Sigmoid colon (tissue), 7 donors: ENCODE data around the gene MBP. TPM values are rescaled to one million over a fixed set of nuclear protein-coding genes. Genes with fewer than 3 reads are reported as not detected.

ENCODE experiments used
- DNase-seq: peaks from one replicate; pipeline ENCODE4 v3.0.0-alpha.2; 2019
- H3K27ac ChIP-seq, 4 donors: fragments of 200-600 bp; sonication (generic); one replicate each; pipeline ENCODE4 v1.5.1; 2016 to 2019; ENCODE audit warnings: mild to moderate bottlenecking in 1 of 4
- H3K27me3 ChIP-seq, 3 donors: fragments of 200-600 bp; sonication (generic); one replicate each; pipeline ENCODE4 v1.5.1; 2019; ENCODE audit warnings: mild to moderate bottlenecking in 1 of 3
- H3K36me3 ChIP-seq, 4 donors: fragments of 200-600 bp; sonication (generic); one replicate each; pipeline ENCODE4 v1.5.1; 2016 to 2019
- H3K4me1 ChIP-seq, 4 donors: fragments of 200-600 bp; sonication (generic); one replicate each; pipeline ENCODE4 v1.5.1; 2017 to 2019
- H3K4me3 ChIP-seq, 4 donors: fragments of 200-600 bp; sonication (generic); one replicate each; pipeline ENCODE4 v1.5.1; 2017 to 2019; ENCODE audit warnings: mild to moderate bottlenecking in 2 of 4, moderate library complexity in 1 of 4
- H3K9me3 ChIP-seq, 4 donors: fragments of 200-600 bp in 3 of 4; sonication (generic) in 3 of 4; one replicate each; pipeline versions ENCODE4 v1.5.1 to v1.6.1; 2013 to 2019
- CTCF ChIP-seq, 4 experiments: fragments of 450-650 bp in 3 of 4; fragments of 200-600 bp in 1 of 4; IDR thresholded peaks; one replicate each; pipeline ENCODE4 v1.5.1; 2016 to 2019; ENCODE audit warnings: antibody characterized with exemption in 4 of 4, mild to moderate bottlenecking in 3 of 4, moderate library complexity in 2 of 4
- EP300 ChIP-seq, 4 donors: sonication (generic); formaldehyde crosslinking; IDR thresholded peaks; one replicate each; pipeline ENCODE4 v1.6.1; 2017; ENCODE audit warnings: antibody characterized with exemption in 4 of 4
- POLR2A ChIP-seq, 2 donors: fragments of 450-650 bp; IDR thresholded peaks; one replicate each; pipeline ENCODE4 v1.6.1; 2016; ENCODE audit warnings: antibody characterized with exemption in 2 of 2, mild to moderate bottlenecking in 2 of 2, moderate library complexity in 2 of 2
- POLR2AphosphoS5 ChIP-seq, 4 donors: sonication (generic); formaldehyde crosslinking; IDR thresholded peaks; one replicate each; pipeline ENCODE4 v1.6.1; 2017; ENCODE audit warnings: antibody characterized with exemption in 4 of 4
- WGBS, 2 donors: extraction: QIAGEN DNeasy Blood & Tissue Kit; methylation state at CpG; one replicate each; pipeline ENCODE4 v1.1.7; 2013; 5-methylcytosine and 5-hydroxymethylcytosine counted together
- intact Hi-C: fragments of 100-400 bp; cut with DNase I; formaldehyde crosslinking; loops from one replicate; pipeline ENCODE4 v1.15.1; 2023
- polyA plus RNA-seq, 3 donors: library from polyadenylated mRNA; stranded (reverse); fragments of 200-250 nt; gene quantifications; one replicate each; pipeline ENCODE4 v1.2.3, GENCODE V29; 2013
- total RNA-seq, 4 donors: library from RNA; depleted of rRNA; stranded (reverse); fragments of >200 nt; gene quantifications; one replicate each; pipeline ENCODE4 v1.1.0, GENCODE V29; 2016
- donor health status: healthy with polysubstance abuse.
- donor health status: Bipolar disorder and iron deficiency.
- donor health status: healthy.

MBP gene
- total and polyA plus RNA-seq, 7 donors = 18.3 to 30.7 (median 24.0) TPM

GRCh38 chr18:76963936-76964335 is 168.6 kb downstream of the MBP start:
- Histone ChIP-seq H3K9me3 (no peaks in the 10 kb centered on the region), H3K36me3 (peaks cover 0 to 36% (median 15%) of the 10 kb centered on the region in 4 donors), H3K27me3 (no peaks in the 10 kb centered on the region), H3K4me1 (peaks cover 0 to 7% (median 0%) of the 10 kb centered on the region in 4 donors), H3K27ac (no peak overlapping the region), H3K4me3 (no peak overlapping the region)
- TF ChIP-seq POLR2A (IDR thresholded peaks at IDR 0.05) = no peak
- TF ChIP-seq CTCF (IDR thresholded peaks at IDR 0.05) = no peak
- TF ChIP-seq POLR2AphosphoS5 (IDR thresholded peaks at IDR 0.05) = no peak
- no peak for TF ChIP-seq EP300 (IDR thresholded peaks at IDR 0.05)
- WGBS, 2 donors = 74 to 89% methylated on average over 2 of the region's 2 CpGs
- intact Hi-C loops = no loop called here
- no peak for DNase-seq

GRCh38 chr18:76962851-76963250 is 169.7 kb downstream of the MBP start:
- DNase-seq = no peak
- H3K36me3 ChIP-seq = peaks cover 0 to 36% (median 21%) of the 10 kb centered on the region in 4 donors
- H3K27ac ChIP-seq = no peak overlapping the region
- TF ChIP-seq EP300 (IDR thresholded peaks at IDR 0.05) = no peak
- no peak for TF ChIP-seq POLR2A (IDR thresholded peaks at IDR 0.05)
- no peak for TF ChIP-seq POLR2AphosphoS5 (IDR thresholded peaks at IDR 0.05)
- H3K4me1 ChIP-seq = peaks cover 0 to 9% (median 0%) of the 10 kb centered on the region in 4 donors
- H3K27me3 ChIP-seq = no peaks in the 10 kb centered on the region
- intact Hi-C loops = no loop called here
- H3K9me3 ChIP-seq = no peaks in the 10 kb centered on the region
- H3K4me3 ChIP-seq = no peak overlapping the region
- WGBS, 2 donors = 89 to 93% methylated on average over 1 of the region's 1 CpG

GRCh38 chr18:76960528-76961035 is 172.0 kb downstream of the MBP start:
- Histone ChIP-seq H3K36me3 (peaks cover 0 to 57% (median 35%) of the 10 kb centered on the region in 4 donors), H3K4me1 (peaks cover 0 to 9% (median 0%) of the 10 kb centered on the region in 4 donors), H3K4me3 (no peak overlapping the region), H3K27me3 (no peaks in the 10 kb centered on the region), H3K9me3 (no peaks in the 10 kb centered on the region), H3K27ac (no peak overlapping the region)
- DNase-seq = no peak
- intact Hi-C loops = no loop called here
- TF ChIP-seq EP300 (IDR thresholded peaks at IDR 0.05) (no peak), POLR2A (IDR thresholded peaks at IDR 0.05) (no peak), CTCF (IDR thresholded peaks at IDR 0.05) (no peak), POLR2AphosphoS5 (IDR thresholded peaks at IDR 0.05) (no peak)
- 95 to 96% methylated on average over 16 of the region's 16 CpGs for WGBS, 2 donors

GRCh38 chr18:76959605-76960004 is 173.0 kb downstream of the MBP start:
- intact Hi-C loops = no loop called here
- 93 to 94% methylated on average over 8 of the region's 8 CpGs for WGBS, 2 donors
- TF ChIP-seq EP300 (IDR thresholded peaks at IDR 0.05) = no peak
- no peak for TF ChIP-seq POLR2AphosphoS5 (IDR thresholded peaks at IDR 0.05)
- H3K27ac ChIP-seq = no peak overlapping the region
- H3K36me3 ChIP-seq = peaks cover 0 to 57% (median 36%) of the 10 kb centered on the region in 4 donors
- DNase-seq = no peak
- no peaks in the 10 kb centered on the region for H3K27me3 ChIP-seq
- no peaks in the 10 kb centered on the region for H3K9me3 ChIP-seq
- H3K4me1 ChIP-seq = peaks cover 0 to 9% (median 0%) of the 10 kb centered on the region in 4 donors
- H3K4me3 ChIP-seq = no peak overlapping the region

- 39 to 73% methylated on average over 16 of the region's 16 CpGs for WGBS, 2 donors
- Histone ChIP-seq H3K4me1 (peaks cover 0 to 14% (median 3%) of the 10 kb centered on the region in 4 donors), H3K27ac (no peak overlapping the region), H3K36me3 (peaks cover 0 to 57% (median 36%) of the 10 kb centered on the region in 4 donors), H3K9me3 (no peaks in the 10 kb centered on the region), H3K27me3 (no peaks in the 10 kb centered on the region), H3K4me3 (no peak overlapping the region)
- DNase-seq = no peak
- intact Hi-C loops = no loop called here
- no peak for TF ChIP-seq CTCF (IDR thresholded peaks at IDR 0.05)
- no peak for TF ChIP-seq POLR2AphosphoS5 (IDR thresholded peaks at IDR 0.05)
- no peak for TF ChIP-seq POLR2A (IDR thresholded peaks at IDR 0.05)
- TF ChIP-seq EP300 (IDR thresholded peaks at IDR 0.05) = no peak
These were observed 173.8 kb downstream of the MBP start for GRCh38 chr18:76958692-76959341.
